GM06990 (cell line): ENCODE data around the gene CHIC1.
"Not testable (repeated sequence)": the region's sequence is repeated elsewhere in the genome, so short reads cannot be mapped to it uniquely, and the experiment has no call there.

ENCODE experiments used
- DNase-seq: peaks from one replicate; pipeline ENCODE4 v3.0.0-alpha.2; 2011; ENCODE audit not compliant: insufficient read length; ENCODE audit errors: extremely low read depth
- H3K27me3 ChIP-seq: replicated peaks from 2 replicates; pipeline ENCODE4 v1.6.0; 2011; ENCODE audit warnings: low read length; ENCODE audit not compliant: control insufficient read depth, insufficient read depth
- H3K36me3 ChIP-seq: 2 replicates; pipeline ENCODE4 v1.5.1; 2011; ENCODE audit warnings: low read length; ENCODE audit not compliant: control insufficient read depth, insufficient read depth
- H3K4me3 ChIP-seq: replicated peaks from 2 replicates; pipeline ENCODE4 v1.5.1; 2011; ENCODE audit warnings: low read depth, mild to moderate bottlenecking, control low read depth, low read length
- TF ChIP-seq, protein P1 (sequence below): IDR thresholded peaks from 2 replicates; pipeline ENCODE4 v1.5.1; 2011; ENCODE audit warnings: low read length, control low read depth, mild to moderate bottlenecking, inconsistent platforms; ENCODE audit not compliant: insufficient read depth, poor library complexity, severe bottlenecking

CHIC1 gene

DNA sequence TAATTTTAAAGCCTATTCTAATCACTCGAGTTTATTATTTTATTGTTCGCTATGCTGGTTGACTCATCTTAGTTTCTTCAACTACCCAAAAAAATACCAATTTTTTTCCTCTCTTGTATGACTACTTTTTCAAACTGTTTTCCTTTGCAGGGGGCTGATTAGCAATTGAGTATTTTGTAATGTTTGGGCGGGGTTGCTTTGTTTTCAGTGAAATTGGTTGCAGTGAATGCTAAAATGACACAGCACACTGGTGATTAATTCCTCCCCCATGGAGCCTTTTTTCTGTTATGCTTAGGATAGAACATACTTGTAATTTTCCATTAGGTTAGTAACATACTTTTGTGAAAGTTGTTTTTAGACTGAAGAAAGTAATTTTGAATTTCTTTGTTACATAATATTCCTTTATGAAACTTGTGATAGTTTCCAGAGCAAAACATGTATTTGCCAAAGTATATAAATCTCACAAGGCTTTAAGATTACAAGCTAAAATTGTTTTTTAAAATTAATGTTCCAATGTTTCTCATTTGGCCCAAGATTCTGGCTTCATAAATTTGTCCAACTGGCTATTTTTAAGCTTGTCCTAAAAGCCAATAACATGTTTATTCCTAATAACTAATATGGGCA is 120.4 kb downstream of the CHIC1 start:
- Histone ChIP-seq H3K4me3 (no peak overlapping the region), H3K36me3 (no peaks in the 10 kb centered on the region), H3K27me3 (no peaks in the 10 kb centered on the region)
- no peak for DNase-seq
- TF ChIP-seq, protein P1, sequence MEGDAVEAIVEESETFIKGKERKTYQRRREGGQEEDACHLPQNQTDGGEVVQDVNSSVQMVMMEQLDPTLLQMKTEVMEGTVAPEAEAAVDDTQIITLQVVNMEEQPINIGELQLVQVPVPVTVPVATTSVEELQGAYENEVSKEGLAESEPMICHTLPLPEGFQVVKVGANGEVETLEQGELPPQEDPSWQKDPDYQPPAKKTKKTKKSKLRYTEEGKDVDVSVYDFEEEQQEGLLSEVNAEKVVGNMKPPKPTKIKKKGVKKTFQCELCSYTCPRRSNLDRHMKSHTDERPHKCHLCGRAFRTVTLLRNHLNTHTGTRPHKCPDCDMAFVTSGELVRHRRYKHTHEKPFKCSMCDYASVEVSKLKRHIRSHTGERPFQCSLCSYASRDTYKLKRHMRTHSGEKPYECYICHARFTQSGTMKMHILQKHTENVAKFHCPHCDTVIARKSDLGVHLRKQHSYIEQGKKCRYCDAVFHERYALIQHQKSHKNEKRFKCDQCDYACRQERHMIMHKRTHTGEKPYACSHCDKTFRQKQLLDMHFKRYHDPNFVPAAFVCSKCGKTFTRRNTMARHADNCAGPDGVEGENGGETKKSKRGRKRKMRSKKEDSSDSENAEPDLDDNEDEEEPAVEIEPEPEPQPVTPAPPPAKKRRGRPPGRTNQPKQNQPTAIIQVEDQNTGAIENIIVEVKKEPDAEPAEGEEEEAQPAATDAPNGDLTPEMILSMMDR, result no peak

DNA sequence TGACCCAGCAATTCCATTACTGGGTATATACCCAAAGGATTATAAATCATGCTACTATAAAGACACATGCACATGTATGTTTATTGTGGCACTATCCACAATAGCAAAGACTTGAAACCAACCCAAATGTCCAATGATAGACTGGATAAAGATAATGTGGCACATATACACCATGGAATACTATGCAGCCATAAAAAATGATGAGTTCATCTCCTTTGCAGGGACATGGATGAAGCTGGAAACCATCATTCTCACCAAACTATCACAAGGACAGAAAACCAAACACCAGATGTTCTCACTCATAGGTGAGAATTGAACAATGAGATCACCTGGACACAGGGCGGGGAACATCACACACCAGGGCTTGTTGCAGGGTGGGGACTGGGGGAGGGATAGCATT is 144.0 kb downstream of the CHIC1 start:
- not testable (repeated sequence) for H3K27me3 ChIP-seq, H3K36me3 ChIP-seq, DNase-seq, H3K4me3 ChIP-seq

DNA sequence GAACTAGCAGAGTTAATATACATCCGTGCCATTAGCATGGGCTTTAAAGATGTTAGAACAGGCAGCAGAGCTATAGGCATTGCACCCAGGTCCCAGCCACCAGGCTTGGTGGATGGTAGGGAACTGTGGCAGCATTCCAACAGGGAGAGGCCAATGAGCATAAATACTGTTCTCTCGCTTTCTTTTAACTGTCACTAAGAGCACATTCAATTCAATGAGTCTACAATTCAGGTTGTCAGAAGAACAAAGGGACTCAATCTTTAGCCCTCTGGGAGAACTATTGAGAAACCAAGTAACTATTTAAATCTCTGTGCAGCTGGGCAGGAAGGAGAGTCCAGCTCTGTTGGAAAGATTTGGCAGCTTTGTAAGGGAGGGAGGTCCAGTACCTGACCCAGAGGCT is 165.6 kb downstream of the CHIC1 start:
- TF ChIP-seq, protein P1, result no peak
- no peaks in the 10 kb centered on the region for H3K36me3 ChIP-seq
- H3K4me3 ChIP-seq, result no peak overlapping the region
- no peaks in the 10 kb centered on the region for H3K27me3 ChIP-seq
- DNase-seq, result no peak
